ENCODE data around the gene SCN1A.

GRCh38 chr2:166125557-166125956, 2.3 kb downstream of the SCN1A start:
- TF ChIP-seq CTCF (conservative IDR thresholded peaks at IDR 0.05; ENCODE audit: low read depth in 2 of 2): no peak
- no peak for TF ChIP-seq POLR2AphosphoS5 (IDR thresholded peaks at IDR 0.05; ENCODE audit: low read depth)
- TF ChIP-seq EZH2 (IDR thresholded peaks at IDR 0.05; ENCODE audit: low read depth, unreplicated experiment): no peak
- TF ChIP-seq EZH2phosphoT487 (IDR thresholded peaks at IDR 0.05; ENCODE audit: unreplicated experiment): no peak
- TF ChIP-seq ETS1 (IDR thresholded peaks at IDR 0.05): no peak
- TF ChIP-seq ZNF114 (CRISPR knock-in tag; IDR thresholded peaks at IDR 0.05): no peak

All from GM23338 (cell line).